ENCODE measurements around the gene IGFL4.

DNA sequence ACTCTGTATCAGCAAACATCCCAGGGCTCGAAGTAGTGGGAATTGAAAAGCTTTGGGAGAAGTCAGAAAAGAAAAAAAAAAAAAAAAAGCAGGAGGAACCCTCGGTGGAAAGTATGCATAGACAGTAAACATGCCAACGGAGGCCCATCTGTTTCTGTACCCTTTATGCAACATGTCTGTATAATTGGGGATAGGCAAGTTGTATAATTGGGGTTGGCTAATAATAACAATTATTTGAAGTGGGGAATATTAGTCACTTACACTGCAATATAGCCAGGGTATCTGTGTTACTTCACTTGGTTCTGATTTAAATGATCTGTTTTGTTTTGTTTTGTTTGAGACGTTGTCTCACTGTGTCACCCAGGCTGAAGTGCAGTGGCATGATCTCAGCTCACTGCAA lies 12.1 kb upstream of the IGFL4 start:
- TF ChIP-seq ZNF221 (tag by site-specific recombination; IDR thresholded peaks at IDR 0.05; ENCODE audit: borderline replicate concordance) (no peak), ZNF223 (tag by site-specific recombination; IDR thresholded peaks at IDR 0.05) (no peak), ZNF175 (tag by site-specific recombination; IDR thresholded peaks at IDR 0.05) (no peak), GLI4 (tag by site-specific recombination; IDR thresholded peaks at IDR 0.05) (no peak), OVOL3 (tag by site-specific recombination; IDR thresholded peaks at IDR 0.05) (no peak), SALL2 (tag by site-specific recombination; IDR thresholded peaks at IDR 0.05; ENCODE audit: borderline replicate concordance) (no peak)
- TF ChIP-seq, protein P1, sequence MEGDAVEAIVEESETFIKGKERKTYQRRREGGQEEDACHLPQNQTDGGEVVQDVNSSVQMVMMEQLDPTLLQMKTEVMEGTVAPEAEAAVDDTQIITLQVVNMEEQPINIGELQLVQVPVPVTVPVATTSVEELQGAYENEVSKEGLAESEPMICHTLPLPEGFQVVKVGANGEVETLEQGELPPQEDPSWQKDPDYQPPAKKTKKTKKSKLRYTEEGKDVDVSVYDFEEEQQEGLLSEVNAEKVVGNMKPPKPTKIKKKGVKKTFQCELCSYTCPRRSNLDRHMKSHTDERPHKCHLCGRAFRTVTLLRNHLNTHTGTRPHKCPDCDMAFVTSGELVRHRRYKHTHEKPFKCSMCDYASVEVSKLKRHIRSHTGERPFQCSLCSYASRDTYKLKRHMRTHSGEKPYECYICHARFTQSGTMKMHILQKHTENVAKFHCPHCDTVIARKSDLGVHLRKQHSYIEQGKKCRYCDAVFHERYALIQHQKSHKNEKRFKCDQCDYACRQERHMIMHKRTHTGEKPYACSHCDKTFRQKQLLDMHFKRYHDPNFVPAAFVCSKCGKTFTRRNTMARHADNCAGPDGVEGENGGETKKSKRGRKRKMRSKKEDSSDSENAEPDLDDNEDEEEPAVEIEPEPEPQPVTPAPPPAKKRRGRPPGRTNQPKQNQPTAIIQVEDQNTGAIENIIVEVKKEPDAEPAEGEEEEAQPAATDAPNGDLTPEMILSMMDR (tag by site-specific recombination; IDR thresholded peaks at IDR 0.05), result no peak
- TF ChIP-seq, protein P2, sequence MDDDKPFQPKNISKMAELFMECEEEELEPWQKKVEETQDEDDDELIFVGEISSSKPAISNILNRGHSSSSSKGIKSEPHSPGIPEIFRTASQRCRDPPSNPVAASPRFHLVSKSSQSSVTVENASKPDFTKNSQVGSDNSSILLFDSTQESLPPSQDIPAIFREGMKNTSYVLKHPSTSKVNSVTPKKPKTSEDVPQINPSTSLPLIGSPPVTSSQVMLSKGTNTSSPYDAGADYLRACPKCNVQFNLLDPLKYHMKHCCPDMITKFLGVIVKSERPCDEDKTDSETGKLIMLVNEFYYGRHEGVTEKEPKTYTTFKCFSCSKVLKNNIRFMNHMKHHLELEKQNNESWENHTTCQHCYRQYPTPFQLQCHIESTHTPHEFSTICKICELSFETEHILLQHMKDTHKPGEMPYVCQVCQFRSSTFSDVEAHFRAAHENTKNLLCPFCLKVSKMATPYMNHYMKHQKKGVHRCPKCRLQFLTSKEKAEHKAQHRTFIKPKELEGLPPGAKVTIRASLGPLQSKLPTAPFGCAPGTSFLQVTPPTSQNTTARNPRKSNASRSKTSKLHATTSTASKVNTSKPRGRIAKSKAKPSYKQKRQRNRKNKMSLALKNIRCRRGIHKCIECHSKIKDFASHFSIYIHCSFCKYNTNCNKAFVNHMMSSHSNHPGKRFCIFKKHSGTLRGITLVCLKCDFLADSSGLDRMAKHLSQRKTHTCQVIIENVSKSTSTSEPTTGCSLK (tag by site-specific recombination; IDR thresholded peaks at IDR 0.05), result no peak
